ENCODE data around the gene MNS1.

- TF ChIP-seq TAF1 (IDR thresholded peaks at IDR 0.05; ENCODE audit: borderline replicate concordance, insufficient read depth, low read length) (no peak), POLR2AphosphoS5 (IDR thresholded peaks at IDR 0.05; ENCODE audit: low read depth, low read length) (no peak), REST (IDR thresholded peaks at IDR 0.05; ENCODE audit: insufficient read depth in 1 of 2, low read depth in 2 of 2, low read length in 2 of 2) (no peak), SIN3A (IDR thresholded peaks at IDR 0.05; ENCODE audit: borderline replicate concordance, insufficient read depth, low read length) (no peak)
Observed at GRCh38 chr15:56385908-56386307, 79.0 kb downstream of the MNS1 start.

Measured in PFSK-1 (cell line).